CMK (cell line): ENCODE data around the gene TAS2R1.

Source experiments
- DNase-seq: peaks from one replicate; pipeline ENCODE4 v3.0.0-alpha.2; 2010; ENCODE audit warnings: low read depth

TAS2R1 gene, protein sequence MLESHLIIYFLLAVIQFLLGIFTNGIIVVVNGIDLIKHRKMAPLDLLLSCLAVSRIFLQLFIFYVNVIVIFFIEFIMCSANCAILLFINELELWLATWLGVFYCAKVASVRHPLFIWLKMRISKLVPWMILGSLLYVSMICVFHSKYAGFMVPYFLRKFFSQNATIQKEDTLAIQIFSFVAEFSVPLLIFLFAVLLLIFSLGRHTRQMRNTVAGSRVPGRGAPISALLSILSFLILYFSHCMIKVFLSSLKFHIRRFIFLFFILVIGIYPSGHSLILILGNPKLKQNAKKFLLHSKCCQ

DNA sequence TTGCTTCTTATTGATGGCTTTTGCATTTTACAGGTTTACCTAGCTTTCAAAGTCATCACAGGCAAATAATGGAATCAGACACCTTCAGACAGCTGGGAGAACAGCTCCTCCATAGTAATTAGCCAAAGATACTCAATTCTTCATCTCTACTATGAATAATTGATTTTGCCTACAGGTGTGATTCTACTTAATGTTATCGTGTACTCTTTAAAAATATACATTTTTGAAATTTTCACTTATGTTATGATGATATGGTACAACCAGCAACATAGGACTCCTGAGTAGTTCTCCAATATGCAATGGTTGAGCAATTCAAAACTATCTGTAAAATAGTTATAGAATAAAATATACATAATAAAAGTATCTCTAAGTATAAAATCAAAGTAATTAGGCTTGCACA is at the start of gene TAS2R1:
Gene TAS2R1, minus strand, starts transcription at position 101 of the 400 bp plus-strand sequence. CDS start 319 bp downstream, outside the sequence.
- no peak for DNase-seq

DNA sequence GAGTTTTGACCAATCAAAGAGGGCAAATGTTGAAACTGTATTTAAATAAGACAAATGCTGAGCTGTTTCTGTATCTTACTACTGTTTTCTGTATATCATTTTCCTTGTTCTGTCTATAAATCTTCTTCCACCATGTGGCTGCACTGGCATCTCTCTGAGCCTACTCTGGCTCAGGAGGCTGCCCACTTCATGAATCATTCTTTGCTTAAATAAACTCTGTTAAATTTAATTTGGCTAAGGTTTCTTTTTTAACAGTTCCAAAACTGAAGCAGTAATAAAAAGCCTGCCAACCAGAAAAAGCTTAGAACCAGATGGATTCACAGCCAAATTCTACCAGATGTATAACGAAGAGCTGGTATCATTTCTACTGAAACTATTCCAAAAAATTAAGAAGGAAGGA is 40.2 kb upstream of the TAS2R1 start:
- no peak for DNase-seq

DNA sequence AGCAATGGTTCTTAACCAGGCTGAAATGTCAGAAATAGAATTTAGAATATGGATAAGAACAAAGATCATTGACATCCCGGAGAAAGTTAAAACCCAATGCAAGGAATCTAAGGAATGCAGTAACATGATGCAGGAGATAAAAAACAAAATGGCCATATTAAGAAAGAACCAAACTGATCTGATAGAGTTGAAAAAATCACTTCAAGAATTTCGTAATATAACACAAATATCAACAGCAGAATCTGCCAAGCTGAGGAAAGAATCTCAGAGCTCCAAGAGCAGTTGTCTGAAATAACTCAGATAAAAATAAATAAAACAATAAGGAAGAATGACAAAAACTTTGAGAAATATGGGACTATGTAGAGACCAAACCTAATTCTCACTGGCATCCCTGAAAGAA is 37.8 kb upstream of the TAS2R1 start:
- no peak for DNase-seq

DNA sequence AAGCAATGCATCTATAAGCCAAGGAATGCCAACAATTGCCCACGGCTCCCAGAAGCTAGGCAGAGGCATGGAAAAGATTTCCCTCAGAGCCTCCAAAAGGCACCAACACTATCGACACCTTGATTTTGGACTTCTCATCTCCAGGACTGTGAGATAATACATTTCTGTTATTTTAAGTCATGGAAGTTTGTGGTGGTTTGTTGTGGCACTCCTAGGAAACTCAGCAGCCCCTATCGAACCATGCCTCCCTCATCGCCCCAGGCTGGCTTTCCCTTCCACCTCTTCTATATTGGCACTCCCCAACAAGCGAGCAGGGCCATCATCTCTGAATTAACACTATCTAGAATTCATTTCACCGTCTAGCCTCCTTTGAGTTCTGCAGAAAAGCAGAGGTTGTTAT is 33.7 kb upstream of the TAS2R1 start:
- no peak for DNase-seq

DNA sequence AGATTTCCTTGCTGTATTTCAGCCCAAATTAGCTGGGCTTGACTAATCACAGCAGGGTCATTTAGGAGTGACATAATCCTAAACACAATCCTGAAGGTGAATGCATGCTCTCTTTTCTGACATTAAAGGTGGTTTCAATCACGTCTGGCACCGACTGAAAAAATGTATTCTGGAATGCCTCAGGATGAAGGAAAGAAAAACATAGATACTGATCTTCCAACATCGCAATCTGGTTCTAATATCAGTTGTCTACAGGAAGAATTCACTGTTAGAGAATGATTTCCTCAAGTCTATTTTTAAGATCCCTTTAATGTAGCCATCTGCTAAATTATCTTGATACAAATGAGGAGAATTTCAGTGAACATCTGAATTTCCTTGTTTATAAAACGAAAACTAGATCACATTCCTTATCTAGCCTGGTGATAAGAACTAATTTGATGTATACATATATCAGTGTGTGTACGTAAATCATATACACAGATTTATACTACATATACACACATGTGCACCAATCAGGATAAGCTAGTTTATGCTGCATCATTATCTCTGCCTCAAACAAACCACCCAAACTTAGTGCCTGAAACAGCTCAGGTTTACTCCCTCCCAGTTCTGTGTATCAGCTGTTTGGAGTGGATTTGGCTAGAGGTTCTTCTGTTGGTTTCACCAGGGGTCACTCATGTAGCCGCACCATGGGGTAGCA is 31.3 kb upstream of the TAS2R1 start:
- no peak for DNase-seq

DNA sequence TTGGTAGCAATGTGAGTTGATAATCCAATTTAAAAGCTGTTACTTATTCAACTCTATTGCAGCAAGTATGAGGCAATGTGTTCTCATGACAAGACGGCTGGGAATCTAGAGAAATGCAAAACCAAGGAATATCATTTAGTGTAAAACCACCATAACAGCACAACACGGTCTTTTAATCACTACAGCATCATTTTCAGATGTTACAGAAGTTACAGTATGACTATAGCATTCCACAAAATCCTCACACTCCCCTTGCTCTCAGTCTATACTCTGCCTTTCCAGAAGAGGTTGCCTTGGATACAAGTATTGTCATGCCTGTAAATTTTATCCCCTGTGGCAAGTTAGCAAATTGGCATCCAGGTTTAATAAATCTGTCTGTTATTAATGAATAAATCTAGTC is 28.6 kb upstream of the TAS2R1 start:
- DNase-seq: no peak

DNA sequence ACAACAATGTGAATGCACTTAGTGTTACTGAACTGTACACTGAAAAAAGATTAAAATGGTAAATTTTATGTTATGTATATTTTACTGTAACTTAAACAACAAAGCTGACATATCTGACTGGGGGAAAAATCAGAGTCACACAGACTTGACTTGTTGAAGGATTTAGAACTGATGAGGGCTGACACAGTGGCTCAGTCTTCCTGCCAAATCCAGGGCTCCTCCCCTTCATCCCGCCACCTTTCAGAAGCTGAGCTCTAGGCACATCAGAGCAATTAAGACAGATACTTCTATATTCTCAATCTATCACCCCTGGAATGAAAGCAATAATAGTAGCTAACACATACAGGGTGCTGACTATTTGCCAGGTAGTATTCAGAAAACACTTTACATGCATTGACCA is 27.7 kb upstream of the TAS2R1 start:
- no peak for DNase-seq

DNA sequence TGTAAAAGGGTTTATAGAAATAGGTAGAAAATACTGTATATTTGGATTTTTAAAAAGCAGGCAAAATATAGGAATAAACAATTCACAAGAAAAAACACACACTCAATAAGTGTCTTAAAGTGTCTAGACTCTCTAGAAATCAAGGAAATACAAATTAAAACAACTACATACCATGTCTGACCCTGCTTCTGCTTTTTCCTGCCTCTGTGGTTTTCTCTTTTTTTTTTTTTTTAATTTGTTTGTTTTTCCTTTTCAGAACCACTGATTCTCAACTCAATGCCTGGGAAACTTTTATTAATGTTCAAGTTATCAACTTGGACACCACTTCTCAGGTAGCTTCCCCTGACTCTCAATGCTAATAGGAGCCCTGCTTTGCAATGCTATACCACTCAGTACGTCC is 25.5 kb upstream of the TAS2R1 start:
- no peak for DNase-seq

DNA sequence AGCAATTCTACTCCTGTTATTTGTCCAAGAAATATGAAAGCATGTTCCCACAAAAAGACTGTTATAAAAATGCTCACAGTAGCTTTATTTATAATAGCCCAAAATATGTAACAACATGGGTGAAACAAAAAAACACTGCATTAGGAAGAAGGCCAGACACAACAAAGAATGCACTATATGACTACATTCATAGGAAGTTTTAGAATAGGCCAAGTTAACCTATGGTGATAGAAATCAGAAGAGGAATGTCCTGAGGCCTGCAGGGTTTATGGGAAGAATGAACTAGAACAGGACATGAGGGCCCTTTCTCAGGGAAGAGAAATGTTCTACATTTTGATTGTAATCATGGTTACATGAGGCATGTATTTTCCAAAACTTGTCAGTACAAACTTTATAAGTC is 24.7 kb upstream of the TAS2R1 start:
- DNase-seq: no peak

DNA sequence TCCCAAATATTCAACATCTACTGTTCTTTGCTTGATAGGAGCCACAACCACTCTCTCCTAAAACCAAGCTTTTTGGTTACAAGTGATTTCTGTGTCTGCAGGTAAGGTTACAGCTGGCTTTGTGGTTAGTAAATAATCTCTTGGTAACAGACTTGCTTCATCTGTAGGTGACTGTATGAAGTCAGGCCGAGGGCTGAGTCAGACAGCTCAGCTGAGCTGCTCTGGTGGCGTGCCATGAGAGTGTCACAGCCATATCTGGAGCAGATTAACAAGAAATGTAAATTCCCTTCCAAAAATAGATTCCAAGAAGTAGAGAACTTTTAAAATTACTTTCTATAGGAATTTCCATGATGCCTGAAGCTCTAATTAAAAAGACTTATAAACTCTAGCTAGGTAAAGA is 23.7 kb upstream of the TAS2R1 start:
- no peak for DNase-seq

DNA sequence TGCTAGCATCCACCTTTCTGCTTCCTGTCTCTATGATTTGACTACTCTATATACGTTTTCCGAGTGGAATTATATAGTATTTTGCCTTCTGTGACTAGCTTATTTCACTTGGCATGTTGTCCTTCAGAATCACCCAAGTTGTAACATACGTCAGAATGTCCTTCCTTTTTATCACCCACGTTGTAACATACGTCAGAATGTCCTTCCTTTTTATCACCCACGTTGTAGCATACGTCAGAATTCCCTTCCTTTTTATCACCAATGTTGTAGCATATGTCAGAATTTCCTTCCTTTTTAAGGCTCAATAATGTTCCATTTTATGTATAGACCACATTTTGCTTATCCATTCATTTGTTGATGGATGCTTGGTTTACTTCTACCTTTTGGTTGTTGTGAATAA is 22.9 kb upstream of the TAS2R1 start:
- DNase-seq: no peak

DNA sequence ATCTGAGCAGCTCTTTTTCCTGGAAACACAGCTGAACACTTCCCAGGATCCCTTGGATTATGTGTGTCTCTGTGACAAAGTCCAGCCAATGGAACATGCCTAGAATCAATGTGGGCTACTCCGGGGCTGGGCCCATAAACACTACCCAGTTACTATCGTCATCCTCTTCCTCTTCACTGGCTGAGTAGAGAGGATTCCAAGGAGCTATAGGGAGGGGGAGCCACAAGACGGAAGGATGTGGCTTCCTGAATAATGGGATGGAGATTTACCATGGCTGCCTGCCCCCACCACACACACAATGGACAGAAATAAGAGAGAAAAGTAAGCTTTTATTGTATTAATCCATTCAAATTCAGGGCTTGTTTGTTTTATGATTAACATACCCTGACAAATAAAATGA is 22.1 kb upstream of the TAS2R1 start:
- DNase-seq: no peak

DNA sequence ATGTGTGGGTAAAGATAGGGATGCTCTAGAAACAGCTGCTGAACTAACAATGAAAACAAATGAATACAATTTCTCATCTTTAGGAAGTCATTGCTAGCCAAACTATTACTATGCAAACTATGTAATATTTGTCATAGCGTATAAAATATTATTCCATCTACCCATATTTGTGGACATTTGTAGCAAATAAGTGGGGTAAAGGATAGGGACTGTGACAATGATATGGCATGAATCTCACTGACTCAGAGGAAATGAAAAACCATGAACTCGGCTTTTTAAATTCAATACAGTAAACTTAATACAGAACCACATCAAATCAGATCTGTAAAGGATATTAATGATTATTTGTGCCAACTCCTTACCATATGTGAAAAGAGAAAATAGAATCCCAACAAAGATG is 16.7 kb upstream of the TAS2R1 start:
- no peak for DNase-seq

DNA sequence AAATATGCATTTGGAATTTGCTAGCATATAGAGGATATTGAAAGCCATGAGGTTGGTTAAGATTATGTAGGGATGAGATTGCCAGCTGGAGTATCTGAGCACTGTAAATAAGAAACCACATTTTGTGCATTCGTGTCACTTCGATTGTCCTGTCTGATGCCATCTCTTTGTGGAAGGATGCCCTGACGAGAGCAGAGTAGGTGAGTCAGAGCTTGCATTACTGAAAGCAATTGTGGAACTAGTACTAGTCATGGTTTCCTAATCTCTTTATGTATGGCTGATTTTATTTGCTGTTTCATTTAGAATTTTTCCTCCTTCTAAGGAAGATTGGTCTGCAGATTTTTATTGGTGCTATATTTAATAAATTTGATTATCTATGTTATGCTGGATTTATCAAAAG is 14.5 kb upstream of the TAS2R1 start:
- DNase-seq: no peak

DNA sequence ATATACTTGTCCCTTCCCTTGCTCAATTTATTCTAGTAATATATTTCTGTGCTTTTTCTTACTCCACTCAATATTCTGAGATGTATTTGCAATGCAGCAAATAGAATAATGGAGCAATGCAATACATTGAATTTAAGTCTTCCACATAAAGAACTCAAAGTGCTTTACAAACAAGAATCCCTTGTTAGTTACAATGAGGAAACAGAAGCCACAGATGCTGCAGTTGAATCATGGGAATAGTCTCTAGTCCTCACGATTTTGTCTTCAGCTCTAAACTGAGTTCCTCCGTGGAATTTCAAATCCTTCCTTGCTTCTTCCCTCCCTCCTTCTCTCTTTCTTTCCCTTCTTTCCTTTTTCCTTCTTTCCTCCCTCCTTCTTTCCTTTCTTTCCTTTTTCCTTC is 12.5 kb upstream of the TAS2R1 start:
- DNase-seq: no peak

DNA sequence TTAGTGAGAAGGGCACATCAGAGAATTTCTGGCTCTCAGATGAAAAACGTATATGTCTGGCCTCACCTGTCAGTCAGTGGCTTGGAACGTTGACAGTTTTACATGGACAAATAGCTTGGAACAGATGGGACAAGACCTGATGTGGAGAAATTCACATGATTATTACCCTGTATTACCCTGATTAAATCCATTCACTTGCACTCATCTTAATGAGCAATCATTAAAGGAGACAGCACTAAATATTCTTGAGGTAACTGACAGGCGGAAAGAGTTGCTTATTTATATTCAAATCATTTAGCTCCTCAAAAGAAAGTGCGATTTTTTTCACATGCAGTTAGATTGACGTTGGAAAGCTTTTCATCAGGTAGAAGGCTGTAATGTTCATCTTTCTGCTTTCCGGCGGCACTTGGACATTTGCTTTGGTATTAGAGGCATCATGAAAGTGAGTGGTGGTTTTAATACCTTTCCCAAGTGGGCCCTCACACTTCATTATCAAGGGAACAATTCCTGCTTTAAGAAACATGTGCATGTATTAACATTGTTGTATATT is 11.7 kb upstream of the TAS2R1 start:
- DNase-seq: no peak

DNA sequence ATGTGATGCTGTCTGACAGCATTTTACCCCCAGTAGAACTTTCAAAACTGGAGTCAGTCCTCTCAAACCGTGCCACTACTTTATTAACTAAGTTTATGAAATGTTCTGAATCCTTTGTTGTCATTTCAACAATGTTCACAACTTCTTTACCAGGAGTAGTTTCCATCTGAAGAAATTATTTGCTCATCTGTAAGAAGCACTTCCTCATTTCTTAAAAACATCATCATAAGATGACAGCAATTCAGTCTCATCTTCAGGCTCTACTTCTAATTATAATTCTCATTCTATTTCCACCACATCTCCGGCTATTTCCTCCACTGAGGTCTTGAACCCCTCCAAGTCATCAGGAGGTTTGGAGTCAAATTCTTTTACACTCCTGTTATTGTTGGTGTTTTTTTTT is 2.3 kb upstream of the TAS2R1 start:
- no peak for DNase-seq

DNA sequence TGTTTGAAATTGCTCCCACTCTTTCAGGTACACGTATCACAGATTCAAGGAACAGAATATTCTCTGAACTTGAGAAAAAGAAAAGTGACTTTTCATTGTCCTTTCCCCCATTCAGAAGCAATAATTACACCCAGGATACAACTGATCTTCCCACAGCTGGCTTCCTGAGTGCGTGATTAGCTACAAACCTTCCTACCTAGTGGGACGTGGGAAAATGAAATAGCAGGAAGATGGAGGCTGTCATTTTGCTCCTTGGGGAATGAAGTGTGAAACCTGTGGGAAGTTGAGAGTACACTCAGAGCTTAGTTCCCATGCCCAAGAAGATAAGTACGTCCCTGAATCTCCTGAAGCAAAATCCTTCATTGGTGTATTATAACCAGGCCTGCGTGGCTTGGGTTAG is 2.6 kb downstream of the TAS2R1 start:
- no peak for DNase-seq

DNA sequence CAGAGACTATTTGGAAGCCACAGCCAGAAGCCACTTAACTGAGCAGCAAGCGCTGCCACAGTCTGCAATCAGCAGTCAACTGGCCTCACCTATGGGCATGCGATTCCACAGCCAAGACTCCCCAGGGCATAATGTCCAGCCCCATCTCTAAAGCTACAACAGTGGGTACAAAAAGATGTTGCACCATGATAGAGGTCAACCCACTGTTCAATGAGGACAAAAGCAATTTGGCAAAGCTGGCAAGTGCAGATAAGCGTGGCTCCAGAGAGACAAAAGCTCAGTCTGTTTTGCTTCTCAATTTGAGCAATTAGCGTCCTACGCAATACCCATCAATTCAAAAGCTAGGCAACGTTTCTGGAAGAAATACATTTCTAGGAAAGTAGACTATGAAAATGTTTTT is 3.2 kb downstream of the TAS2R1 start:
- DNase-seq: no peak

DNA sequence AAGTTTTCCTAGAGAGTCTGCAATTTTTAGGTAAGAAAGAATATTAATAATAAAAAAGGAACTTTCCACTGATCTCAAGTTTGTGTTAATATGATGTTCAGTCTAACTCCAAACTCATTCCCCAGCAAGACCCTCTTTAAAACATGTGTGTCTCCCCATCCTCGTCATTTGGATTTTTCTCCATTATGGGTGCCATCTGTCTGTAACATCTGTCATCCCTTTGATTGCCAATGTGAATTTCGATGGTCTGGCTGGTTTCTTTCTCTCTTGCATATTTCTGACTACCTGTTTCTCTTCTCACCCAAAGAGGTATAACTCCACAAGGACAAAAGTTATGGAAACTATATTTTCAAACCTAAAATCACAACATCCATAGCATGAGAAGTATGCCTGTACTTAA is 4.4 kb downstream of the TAS2R1 start:
- DNase-seq: no peak

DNA sequence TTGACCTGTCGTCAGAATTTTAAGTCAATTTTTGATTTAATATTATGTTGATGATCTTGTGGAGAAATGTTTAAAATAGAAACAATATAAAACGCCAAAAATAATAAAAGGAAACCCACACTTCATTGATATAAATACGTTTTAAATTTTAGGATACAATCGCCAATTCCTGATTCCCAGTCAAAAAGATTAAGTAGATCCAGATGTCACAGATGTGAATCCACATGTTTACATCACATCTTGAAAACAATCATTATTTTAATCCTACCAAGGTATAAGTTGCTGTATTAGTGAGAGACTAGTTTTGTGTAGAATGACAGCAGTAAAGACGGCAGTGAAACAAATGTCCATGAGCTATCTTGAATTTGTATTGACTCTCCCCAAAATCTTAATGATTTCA is 4.9 kb downstream of the TAS2R1 start:
- DNase-seq: no peak

DNA sequence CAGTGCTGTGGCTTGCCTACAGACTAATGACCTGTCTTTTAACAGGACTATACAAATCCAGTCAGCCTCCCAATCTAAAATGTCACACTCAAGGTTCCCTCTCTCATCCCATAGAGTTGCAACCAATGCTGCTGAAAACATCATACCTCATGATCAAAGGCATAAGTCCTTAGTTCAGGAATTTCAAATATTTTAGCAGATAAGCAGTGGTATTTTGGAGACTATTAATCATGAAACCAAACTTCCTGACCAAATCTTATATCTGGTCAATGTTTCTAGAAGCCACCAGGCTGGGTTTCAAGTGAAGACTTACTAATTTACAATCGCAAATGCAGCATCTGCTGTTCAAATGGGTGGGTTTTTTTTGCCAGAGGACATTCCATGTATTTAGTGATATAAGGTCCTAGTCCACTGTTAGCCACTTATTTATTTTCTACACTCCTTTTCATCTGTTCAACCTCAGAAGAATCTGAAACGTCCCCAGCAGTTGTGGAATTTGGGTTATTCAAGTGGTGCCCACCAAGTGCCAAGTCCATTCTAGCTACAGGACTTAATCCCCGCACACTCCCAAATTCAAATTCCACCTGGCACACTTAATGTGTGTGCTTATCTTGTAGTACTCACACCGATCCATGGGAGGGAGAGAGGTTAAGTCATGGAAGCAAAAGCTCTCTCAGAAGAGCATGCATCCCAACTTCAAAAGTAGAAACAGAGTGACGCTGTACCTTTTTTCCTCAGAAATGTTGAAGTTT is 5.8 kb downstream of the TAS2R1 start:
- no peak for DNase-seq

DNA sequence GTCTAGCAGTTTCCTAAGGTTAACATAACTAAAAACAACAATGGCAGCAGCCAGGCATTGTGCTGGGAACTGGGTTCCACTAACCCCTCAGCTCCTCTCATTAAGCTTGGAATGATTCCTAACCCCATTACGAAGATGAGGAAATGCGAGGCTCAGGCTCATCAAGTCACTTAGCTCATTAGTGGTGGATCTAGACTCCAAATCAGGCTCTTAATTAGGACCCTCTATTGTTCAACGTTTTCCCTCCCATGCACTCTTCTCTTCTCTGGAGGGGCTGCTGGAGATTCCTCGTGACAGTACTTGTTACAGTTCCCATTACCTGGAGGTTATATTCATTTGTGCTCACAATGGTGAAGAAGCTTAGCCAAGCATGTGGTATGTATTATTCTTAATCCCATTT is 6.5 kb downstream of the TAS2R1 start:
- no peak for DNase-seq
